HG02981 (cell line): ENCODE measurements around the gene FRZB.
"Not testable (repeated sequence)": the region's sequence is repeated elsewhere in the genome, so short reads cannot be mapped to it uniquely, and the experiment has no call there.

Experiments
- ATAC-seq: cut with Tn5 transposase; IDR thresholded peaks from one replicate; pipeline ENCODE4 v1.9.1; 2021; ENCODE audit warnings: mild to moderate bottlenecking, moderate library complexity; ENCODE audit not compliant: unreplicated experiment

Gene FRZB

GRCh38 chr2:182890773-182891378, 24.4 kb upstream of the FRZB start:
- ATAC-seq: no peak

- ATAC-seq: no peak
These were observed 23.9 kb upstream of the FRZB start for GRCh38 chr2:182890305-182890704.

GRCh38 chr2:182887753-182888415, 21.4 kb upstream of the FRZB start:
- no peak for ATAC-seq

- no peak for ATAC-seq
These were observed 20.7 kb upstream of the FRZB start for GRCh38 chr2:182887093-182887492.

GRCh38 chr2:182885771-182886170, 19.3 kb upstream of the FRZB start:
- ATAC-seq: no peak

- no peak for ATAC-seq
These were observed 17.0 kb upstream of the FRZB start for GRCh38 chr2:182883451-182883850.

GRCh38 chr2:182880100-182880499, 13.7 kb upstream of the FRZB start:
- ATAC-seq: not testable (repeated sequence)

GRCh38 chr2:182876653-182877052, 10.2 kb upstream of the FRZB start:
- ATAC-seq: not testable (repeated sequence)

- no peak for ATAC-seq
These were observed 3.8 kb upstream of the FRZB start for GRCh38 chr2:182870227-182870626.

- no peak for ATAC-seq
These were observed 1.8 kb upstream of the FRZB start for GRCh38 chr2:182868054-182868796.

GRCh38 chr2:182867426-182868053, 1.1 kb upstream of the FRZB start:
- no peak for ATAC-seq

- ATAC-seq: no peak
These were observed 359 bp downstream of the FRZB start for GRCh38 chr2:182866095-182866460.

GRCh38 chr2:182864949-182865570, 1.4 kb downstream of the FRZB start:
- no peak for ATAC-seq

- no peak for ATAC-seq
These were observed 2.8 kb downstream of the FRZB start for GRCh38 chr2:182863642-182864041.

- ATAC-seq: no peak
These were observed 4.3 kb downstream of the FRZB start for GRCh38 chr2:182862091-182862490.

GRCh38 chr2:182860858-182861257, 5.6 kb downstream of the FRZB start:
- no peak for ATAC-seq

GRCh38 chr2:182858671-182859070, 7.8 kb downstream of the FRZB start:
- ATAC-seq: no peak

- no peak for ATAC-seq
These were observed 11.1 kb downstream of the FRZB start for GRCh38 chr2:182855376-182855775.

- ATAC-seq: no peak
These were observed 11.9 kb downstream of the FRZB start for GRCh38 chr2:182854375-182855105.

- ATAC-seq: no peak
These were observed 13.6 kb downstream of the FRZB start for GRCh38 chr2:182852801-182853200.

GRCh38 chr2:182852090-182852489, 14.3 kb downstream of the FRZB start:
- ATAC-seq: no peak
